HCT116 (cell line): ENCODE measurements around the gene TNNI2. TPM values are rescaled to one million over a fixed set of nuclear protein-coding genes. Genes with fewer than 3 reads are reported as not detected.

ENCODE experiments used
- ATAC-seq: fragments of 200-7000 bp; cut with Tn5 transposase; 2 replicates; pipeline ENCODE4 v1.9.1; 2020; ENCODE audit warnings: mild to moderate bottlenecking, moderate library complexity
- BruUV-seq: library from RNA; stranded (reverse); fragments of 400-500 nt; replicated peaks from 2 replicates; lab custom pipeline; 2021; lab: Mats Ljungman, UMichigan
- CTCF ChIA-PET: fragments of 300-600 bp; sonication (Branson Sonifier 250); formaldehyde crosslinking; loops from one replicate; lab custom pipeline; 2021; ENCODE audit warnings: antibody characterized with exemption; lab: Charles Lee
- POLR2A ChIA-PET: fragments of 300-600, 350-600 bp; sonication (Branson Sonifier 250); formaldehyde crosslinking; loops from one replicate; lab custom pipeline; 2021; ENCODE audit warnings: antibody characterized with exemption; lab: Charles Lee
- RAD21 ChIA-PET, 2 experiments: fragments of 300-600 bp; sonication (Branson Sonifier 250); formaldehyde crosslinking; loops; one replicate each; lab custom pipeline; 2023; ENCODE audit warnings: low total read pairs in 2 of 2; ENCODE audit not compliant: uncharacterized antibody in 2 of 2, unreplicated experiment in 2 of 2, low non-redundant PET in 1 of 2; lab: Charles Lee
- DNase-seq: peaks from one replicate; pipeline ENCODE4 v3.0.0-alpha.2; 2010; ENCODE audit warnings: low read depth, low spot score
- H2AFZ ChIP-seq: fragments of 200-600 bp; shearing (Covaris generic), sonication (generic); 2 replicates; pipeline ENCODE4 v1.6.1; 2017; ENCODE audit warnings: low read depth, mixed run types, mixed read lengths, antibody characterized with exemption, low read length; ENCODE audit not compliant: poor library complexity, severe bottlenecking
- H3K27ac ChIP-seq: 2 replicates; pipeline ENCODE4 v1.5.1; 2012; ENCODE audit warnings: low read depth, low read length
- H3K27me3 ChIP-seq: fragments of 200-600 bp; sonication (generic); 2 replicates; pipeline ENCODE4 v1.6.1; 2016; ENCODE audit warnings: mixed run types, low read length, mixed read lengths; ENCODE audit not compliant: insufficient read depth
- H3K36me3 ChIP-seq, 2 experiments: fragments of 200-500 bp in 1 of 2; fragments of 200-600 bp in 1 of 2; sonication (Bioruptor generic) in 1 of 2; sonication (generic) in 1 of 2; 2 replicates each; pipeline versions ENCODE4 v1.5.1 to v1.6.1; 2014 to 2016; ENCODE audit warnings: low read length in 2 of 2, inconsistent platforms in 1 of 2, mixed read lengths in 1 of 2, mixed run types in 1 of 2; ENCODE audit not compliant: insufficient read depth in 2 of 2, control insufficient read depth in 1 of 2
- H3K4me1 ChIP-seq, 2 experiments: fragments of 200-600 bp in 1 of 2; sonication (generic) in 1 of 2; 2 replicates each; pipeline versions ENCODE4 v1.5.1 to v1.6.1; 2012 to 2017; ENCODE audit warnings: low read length in 2 of 2, inconsistent platforms in 1 of 2, mild to moderate bottlenecking in 1 of 2, mixed read lengths in 1 of 2, mixed run types in 1 of 2, moderate library complexity in 1 of 2; ENCODE audit not compliant: insufficient read depth in 2 of 2, control insufficient read depth in 1 of 2
- H3K4me2 ChIP-seq: fragments of 200-600 bp; sonication (generic); 2 replicates; pipeline ENCODE4 v1.6.1; 2017; ENCODE audit warnings: mixed run types, low read length, mixed read lengths
- H3K4me3 ChIP-seq, 2 experiments: fragments of 200-600 bp in 1 of 2; sonication (generic) in 1 of 2; replicated peaks in 1 of 2; 2 replicates each; pipeline ENCODE4 v1.5.1; 2011 to 2016; ENCODE audit warnings: low read length in 2 of 2, control low read depth in 1 of 2, low read depth in 1 of 2, mild to moderate bottlenecking in 1 of 2, mixed read lengths in 1 of 2, mixed run types in 1 of 2
- H3K79me2 ChIP-seq: fragments of 200-600 bp; sonication (generic); 2 replicates; pipeline ENCODE4 v1.6.1; 2017; ENCODE audit warnings: mild to moderate bottlenecking, mixed run types, low read length, moderate library complexity, mixed read lengths; ENCODE audit not compliant: insufficient read depth
- H3K9ac ChIP-seq: fragments of 200-600 bp; sonication (generic); 2 replicates; pipeline ENCODE4 v1.6.1; 2016; ENCODE audit warnings: low read length, mixed read lengths
- H3K9me2 ChIP-seq: fragments of 200-600 bp; sonication (generic), shearing (Covaris generic); 2 replicates; pipeline ENCODE4 v1.6.1; 2017; ENCODE audit warnings: mixed run types, mild to moderate bottlenecking, moderate library complexity; ENCODE audit not compliant: insufficient read depth
- H3K9me3 ChIP-seq, 2 experiments: fragments of 200-500 bp in 1 of 2; fragments of 200-600 bp in 1 of 2; sonication (Bioruptor generic) in 1 of 2; sonication (generic) in 1 of 2; 2 replicates each; pipeline ENCODE4 v1.6.1; 2014 to 2017; ENCODE audit warnings: low read length in 2 of 2, mixed read lengths in 2 of 2, inconsistent platforms in 1 of 2, low read depth in 1 of 2, mild to moderate bottlenecking in 1 of 2, mixed run types in 1 of 2, moderate library complexity in 1 of 2; ENCODE audit not compliant: control insufficient read depth in 1 of 2, insufficient read depth in 1 of 2
- H4K20me1 ChIP-seq: fragments of 200-600 bp; sonication (generic), shearing (Covaris generic); 2 replicates; pipeline ENCODE4 v1.6.1; 2017; ENCODE audit warnings: mixed run types, mild to moderate bottlenecking, moderate library complexity; ENCODE audit not compliant: insufficient read depth
- CBX3 ChIP-seq: IDR thresholded peaks from 2 replicates; pipeline ENCODE4 v1.6.1; 2012; ENCODE audit warnings: low read depth
- CEBPB ChIP-seq: IDR thresholded peaks from 2 replicates; pipeline ENCODE4 v1.6.1; 2012; ENCODE audit warnings: low read depth
- EZH2phosphoT487 ChIP-seq: fragments of 200-600 bp; IDR thresholded peaks from 2 replicates; pipeline ENCODE4 v1.6.1; 2018; ENCODE audit warnings: antibody characterized with exemption, borderline replicate concordance
- FOSL1 ChIP-seq: IDR thresholded peaks from 2 replicates; pipeline ENCODE4 v1.6.1; 2012; ENCODE audit warnings: low read depth
- JUND ChIP-seq: IDR thresholded peaks from 2 replicates; pipeline ENCODE4 v1.6.1; 2012
- MAX ChIP-seq: IDR thresholded peaks from 2 replicates; pipeline ENCODE4 v1.6.1; 2012
- POLR2AphosphoS5 ChIP-seq: IDR thresholded peaks from 2 replicates; pipeline ENCODE4 v1.6.1; 2011; ENCODE audit warnings: mild to moderate bottlenecking, low read depth, low read length, moderate library complexity
- RAD21 ChIP-seq: IDR thresholded peaks from 2 replicates; pipeline ENCODE4 v1.6.1; 2012; ENCODE audit warnings: low read depth, mild to moderate bottlenecking
- SIN3A ChIP-seq: IDR thresholded peaks from 2 replicates; pipeline ENCODE4 v1.6.1; 2012; ENCODE audit warnings: low read depth
- SP1 ChIP-seq: IDR thresholded peaks from 2 replicates; pipeline ENCODE4 v1.6.1; 2012; ENCODE audit warnings: low read depth
- SRF ChIP-seq: IDR thresholded peaks from 2 replicates; pipeline ENCODE4 v1.6.1; 2012; ENCODE audit warnings: low read depth
- TCF7L2 ChIP-seq: IDR thresholded peaks from 2 replicates; pipeline ENCODE4 v1.7.0; 2011; ENCODE audit warnings: borderline replicate concordance, inconsistent platforms; ENCODE audit not compliant: insufficient read depth, insufficient read length; ENCODE audit errors: extremely low read depth
- YY1 ChIP-seq: IDR thresholded peaks from 2 replicates; pipeline ENCODE4 v1.6.1; 2011; ENCODE audit warnings: low read length, low read depth, moderate library complexity, mild to moderate bottlenecking; ENCODE audit not compliant: insufficient replicate concordance; ENCODE audit errors: extremely low read depth
- intact Hi-C: fragments of 100-400 bp; cut with micrococcal nuclease; formaldehyde crosslinking; loops from 2 replicates; pipeline ENCODE4 v1.10.0; 2022
- total RNA-seq: library from RNA; stranded (reverse); gene quantifications from one replicate; pipeline ENCODE4 v1.2.1, GENCODE V29; 2021; ENCODE audit not compliant: unreplicated experiment
- TF ChIP-seq, protein P1 (sequence below): IDR thresholded peaks from 2 replicates; pipeline ENCODE4 v1.6.1; 2011; ENCODE audit warnings: mild to moderate bottlenecking, low read length, moderate library complexity; ENCODE audit not compliant: insufficient replicate concordance; ENCODE audit errors: extremely low read depth
- TF ChIP-seq, protein P2 (sequence below): IDR thresholded peaks from 2 replicates; pipeline ENCODE4 v1.6.1; 2012

TNNI2 gene
- total RNA-seq, 1 experiment from 2014 or later: not detected

- no peak overlapping the region for H3K4me2 ChIP-seq
- no peaks in the 10 kb centered on the region for H4K20me1 ChIP-seq
- H3K9me3 ChIP-seq: no peaks in the 10 kb centered on the region
- RAD21 ChIA-PET: no interaction called here
- CTCF ChIA-PET: interaction anchor here (1.3 kb wide), 1 partner anchor 11 kb away, joined by 3 read pairs; no protein-coding TSS in a partner anchor
- no TSS peak for BruUV-seq
- TF ChIP-seq TCF7L2: no peak
- TF ChIP-seq SIN3A: no peak
- TF ChIP-seq SRF: no peak
- no peak for TF ChIP-seq POLR2AphosphoS5
- TF ChIP-seq RAD21: no peak
- no peak for TF ChIP-seq CEBPB
- no peak for TF ChIP-seq MAX
- TF ChIP-seq, protein P1, sequence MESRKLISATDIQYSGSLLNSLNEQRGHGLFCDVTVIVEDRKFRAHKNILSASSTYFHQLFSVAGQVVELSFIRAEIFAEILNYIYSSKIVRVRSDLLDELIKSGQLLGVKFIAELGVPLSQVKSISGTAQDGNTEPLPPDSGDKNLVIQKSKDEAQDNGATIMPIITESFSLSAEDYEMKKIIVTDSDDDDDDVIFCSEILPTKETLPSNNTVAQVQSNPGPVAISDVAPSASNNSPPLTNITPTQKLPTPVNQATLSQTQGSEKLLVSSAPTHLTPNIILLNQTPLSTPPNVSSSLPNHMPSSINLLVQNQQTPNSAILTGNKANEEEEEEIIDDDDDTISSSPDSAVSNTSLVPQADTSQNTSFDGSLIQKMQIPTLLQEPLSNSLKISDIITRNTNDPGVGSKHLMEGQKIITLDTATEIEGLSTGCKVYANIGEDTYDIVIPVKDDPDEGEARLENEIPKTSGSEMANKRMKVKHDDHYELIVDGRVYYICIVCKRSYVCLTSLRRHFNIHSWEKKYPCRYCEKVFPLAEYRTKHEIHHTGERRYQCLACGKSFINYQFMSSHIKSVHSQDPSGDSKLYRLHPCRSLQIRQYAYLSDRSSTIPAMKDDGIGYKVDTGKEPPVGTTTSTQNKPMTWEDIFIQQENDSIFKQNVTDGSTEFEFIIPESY: no peak
- no peak for TF ChIP-seq FOSL1
- TF ChIP-seq, protein P2, sequence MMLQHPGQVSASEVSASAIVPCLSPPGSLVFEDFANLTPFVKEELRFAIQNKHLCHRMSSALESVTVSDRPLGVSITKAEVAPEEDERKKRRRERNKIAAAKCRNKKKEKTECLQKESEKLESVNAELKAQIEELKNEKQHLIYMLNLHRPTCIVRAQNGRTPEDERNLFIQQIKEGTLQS: no peak
- TF ChIP-seq YY1: no peak
- no peak for TF ChIP-seq JUND
- no peak for TF ChIP-seq EZH2phosphoT487
- no peak for TF ChIP-seq CBX3
- TF ChIP-seq SP1: no peak
- H3K36me3 ChIP-seq: no peaks in the 10 kb centered on the region
- H3K9me2 ChIP-seq: no peaks in the 10 kb centered on the region
- no peak for DNase-seq
- no peak for ATAC-seq
- H3K27ac ChIP-seq: no peak overlapping the region
- H3K4me1 ChIP-seq: no peaks in the 10 kb centered on the region
- H3K9ac ChIP-seq: no peak overlapping the region
- POLR2A ChIA-PET: no interaction called here
- H2AFZ ChIP-seq: no peak overlapping the region
- no peak overlapping the region for H3K4me3 ChIP-seq
- H3K79me2 ChIP-seq: no peaks in the 10 kb centered on the region
- H3K27me3 ChIP-seq: peaks cover 8% of the 10 kb centered on the region; the same call in 1 of the 2 replicates
- intact Hi-C loops: no loop called here
Observed at GRCh38 chr11:1887451-1888346, 48.9 kb downstream of the TNNI2 start.
